ENCODE results near the gene LRCH3. TPM values are rescaled to one million over a fixed set of nuclear protein-coding genes. Genes with fewer than 3 reads are reported as not detected.

The LRCH3 gene
- total RNA-seq, 1 donor from 2014 or later: 42.1 TPM

- FAIRE-seq: no peak
- Mint-ChIP-seq H3K4me1 (ENCODE audit: low read depth, unreplicated experiment) (no peaks in the 10 kb centered on the region), H3K36me3 (ENCODE audit: low read depth, unreplicated experiment) (peaks cover 26% of the 10 kb centered on the region)
Observed at GRCh38 chr3:197775317-197775716, 15.7 kb upstream of the LRCH3 start.

GRCh38 chr3:197782230-197782629, 8.8 kb upstream of the LRCH3 start:
- Histone ChIP-seq H3K27me3 (ENCODE audit: insufficient read depth, low read length) (no peaks in the 10 kb centered on the region), H3K4me1 (ENCODE audit: insufficient read depth, low read length) (no peaks in the 10 kb centered on the region), H3K27ac (ENCODE audit: low read depth, low read length) (no peak overlapping the region), H2AFZ (ENCODE audit: low read depth, low read length) (no peak overlapping the region), H3K36me3 (ENCODE audit: insufficient read depth, low read length) (peaks cover 29% of the 10 kb centered on the region), H3K9ac (ENCODE audit: low read length) (no peak overlapping the region), H4K20me1 (ENCODE audit: insufficient read depth, low read length) (peaks cover 3% of the 10 kb centered on the region), H3K4me3 (ENCODE audit: insufficient read depth, low read depth, low read length) (no peak overlapping the region), H3K9me3 (ENCODE audit: insufficient read depth, low read depth, low read length) (no peaks in the 10 kb centered on the region), H3K79me2 (ENCODE audit: insufficient read depth, low read length) (no peaks in the 10 kb centered on the region), H3K4me2 (ENCODE audit: low read length) (no peak overlapping the region)
- H3K9me3 Mint-ChIP-seq (ENCODE audit: unreplicated experiment): no peaks in the 10 kb centered on the region
- H3K27ac Mint-ChIP-seq (ENCODE audit: unreplicated experiment): no peak overlapping the region
- no peaks in the 10 kb centered on the region for H3K4me1 Mint-ChIP-seq (ENCODE audit: low read depth, unreplicated experiment)
- H3K4me3 Mint-ChIP-seq (ENCODE audit: unreplicated experiment): no peak overlapping the region
- H3K36me3 Mint-ChIP-seq (ENCODE audit: low read depth, unreplicated experiment): peaks cover 13% of the 10 kb centered on the region
- DNase-seq (ENCODE audit: low read depth) (no peak), FAIRE-seq (no peak)
- TF ChIP-seq CTCF (IDR thresholded peaks at IDR 0.05; ENCODE audit: insufficient read depth, low read depth, low read length) (no peak), EZH2 (IDR thresholded peaks at IDR 0.05; ENCODE audit: insufficient read depth, low read length) (no peak)
- H3K27me3 Mint-ChIP-seq (ENCODE audit: low read depth, unreplicated experiment): no peaks in the 10 kb centered on the region

More at GRCh38 chr3:197775317-197775716, 15.7 kb upstream of the LRCH3 start:
- H3K79me2 ChIP-seq (ENCODE audit: insufficient read depth, low read length): no peaks in the 10 kb centered on the region
- H3K27me3 Mint-ChIP-seq (ENCODE audit: low read depth, unreplicated experiment): no peaks in the 10 kb centered on the region
- H3K9me3 Mint-ChIP-seq (ENCODE audit: unreplicated experiment): no peaks in the 10 kb centered on the region
- H2AFZ ChIP-seq (ENCODE audit: low read depth, low read length): no peak overlapping the region
- DNase-seq (ENCODE audit: low read depth): no peak
- H3K9me3 ChIP-seq (ENCODE audit: insufficient read depth, low read depth, low read length): no peaks in the 10 kb centered on the region
- H3K27me3 ChIP-seq (ENCODE audit: insufficient read depth, low read length): no peaks in the 10 kb centered on the region
- H3K4me2 ChIP-seq (ENCODE audit: low read length): no peak overlapping the region
- H3K27ac ChIP-seq (ENCODE audit: low read depth, low read length): no peak overlapping the region
- H3K27ac Mint-ChIP-seq (ENCODE audit: unreplicated experiment): no peak overlapping the region
- no peak overlapping the region for H3K4me3 ChIP-seq (ENCODE audit: insufficient read depth, low read depth, low read length)
- peaks cover 50% of the 10 kb centered on the region for H3K36me3 ChIP-seq (ENCODE audit: insufficient read depth, low read length)
- H3K9ac ChIP-seq (ENCODE audit: low read length): no peak overlapping the region
- no peak for TF ChIP-seq CTCF (IDR thresholded peaks at IDR 0.05; ENCODE audit: insufficient read depth, low read depth, low read length)
- no peak for TF ChIP-seq EZH2 (IDR thresholded peaks at IDR 0.05; ENCODE audit: insufficient read depth, low read length)
- H3K4me1 ChIP-seq (ENCODE audit: insufficient read depth, low read length): no peaks in the 10 kb centered on the region
- H3K4me3 Mint-ChIP-seq (ENCODE audit: unreplicated experiment): no peak overlapping the region
- H4K20me1 ChIP-seq (ENCODE audit: insufficient read depth, low read length): peaks cover 7% of the 10 kb centered on the region

GRCh38 chr3:197784019-197784585, 7.0 kb upstream of the LRCH3 start:
- DNase-seq (ENCODE audit: low read depth) (no peak), FAIRE-seq (no peak)
- Histone ChIP-seq H3K4me2 (ENCODE audit: low read length) (no peak overlapping the region), H3K27me3 (ENCODE audit: insufficient read depth, low read length) (no peaks in the 10 kb centered on the region), H3K9ac (ENCODE audit: low read length) (no peak overlapping the region), H3K4me1 (ENCODE audit: insufficient read depth, low read length) (no peaks in the 10 kb centered on the region), H3K9me3 (ENCODE audit: insufficient read depth, low read depth, low read length) (no peaks in the 10 kb centered on the region), H3K4me3 (ENCODE audit: insufficient read depth, low read depth, low read length) (no peak overlapping the region), H3K36me3 (ENCODE audit: insufficient read depth, low read length) (peaks cover 17% of the 10 kb centered on the region), H3K79me2 (ENCODE audit: insufficient read depth, low read length) (no peaks in the 10 kb centered on the region), H3K27ac (ENCODE audit: low read depth, low read length) (no peak overlapping the region), H4K20me1 (ENCODE audit: insufficient read depth, low read length) (peaks cover 3% of the 10 kb centered on the region), H2AFZ (ENCODE audit: low read depth, low read length) (no peak overlapping the region)
- TF ChIP-seq EZH2 (IDR thresholded peaks at IDR 0.05; ENCODE audit: insufficient read depth, low read length): no peak
- no peak for TF ChIP-seq CTCF (IDR thresholded peaks at IDR 0.05; ENCODE audit: insufficient read depth, low read depth, low read length)
- Mint-ChIP-seq H3K36me3 (ENCODE audit: low read depth, unreplicated experiment) (peaks cover 10% of the 10 kb centered on the region), H3K9me3 (ENCODE audit: unreplicated experiment) (no peaks in the 10 kb centered on the region), H3K27me3 (ENCODE audit: low read depth, unreplicated experiment) (no peaks in the 10 kb centered on the region), H3K27ac (ENCODE audit: unreplicated experiment) (no peak overlapping the region), H3K4me3 (ENCODE audit: unreplicated experiment) (no peak overlapping the region), H3K4me1 (ENCODE audit: low read depth, unreplicated experiment) (no peaks in the 10 kb centered on the region)
